Suprapubic skin (tissue), 4 donors: ENCODE results near the gene RETREG1. TPM values are rescaled to one million over a fixed set of nuclear protein-coding genes. Genes with fewer than 3 reads are reported as not detected.

Experiments used
- DNase-seq, 2 donors: peaks; one replicate each; pipeline ENCODE4 v3.0.0-alpha.2; 2019; ENCODE audit warnings: low spot score in 2 of 2
- H3K27ac ChIP-seq: fragments of 200-600 bp; sonication (generic); one replicate; pipeline ENCODE4 v1.5.1; 2019
- H3K27me3 ChIP-seq: fragments of 200-600 bp; sonication (generic); one replicate; pipeline ENCODE4 v1.5.1; 2019
- H3K36me3 ChIP-seq: fragments of 200-600 bp; sonication (generic); one replicate; pipeline ENCODE4 v1.5.1; 2019
- H3K4me1 ChIP-seq: fragments of 200-600 bp; sonication (generic); one replicate; pipeline ENCODE4 v1.5.1; 2019
- H3K4me3 ChIP-seq: fragments of 200-600 bp; sonication (generic); one replicate; pipeline ENCODE4 v1.5.1; 2019; ENCODE audit warnings: mild to moderate bottlenecking
- H3K9me3 ChIP-seq: fragments of 200-600 bp; sonication (generic); one replicate; pipeline ENCODE4 v1.5.1; 2019
- EP300 ChIP-seq: sonication (generic); formaldehyde crosslinking; IDR thresholded peaks from one replicate; pipeline ENCODE4 v1.6.1; 2017; ENCODE audit warnings: antibody characterized with exemption
- POLR2A ChIP-seq, 2 donors: fragments of 450-650 bp; IDR thresholded peaks; one replicate each; pipeline ENCODE4 v1.6.1; 2017; ENCODE audit warnings: antibody characterized with exemption in 2 of 2, mild to moderate bottlenecking in 2 of 2, moderate library complexity in 2 of 2
- POLR2AphosphoS5 ChIP-seq, 3 donors: sonication (generic); formaldehyde crosslinking; IDR thresholded peaks; one replicate each; pipeline ENCODE4 v1.6.1; 2017; ENCODE audit warnings: antibody characterized with exemption in 3 of 3
- WGBS: methylation state at CpG from one replicate; pipeline ENCODE4 v1.1.5; 2018; 5-methylcytosine and 5-hydroxymethylcytosine counted together
- total RNA-seq, 4 donors: library from RNA; depleted of rRNA; stranded (reverse); fragments of >200 nt; gene quantifications; one replicate each; pipeline ENCODE4 v1.1.0, GENCODE V29; 2016
- TF ChIP-seq, protein P1 (sequence below), 2 donors: fragments of 200-600 bp in 1 of 2; fragments of 450-650 bp in 1 of 2; sonication (generic) in 1 of 2; IDR thresholded peaks; one replicate each; pipeline ENCODE4 v1.5.1; 2016 to 2019; ENCODE audit warnings: antibody characterized with exemption in 2 of 2, mild to moderate bottlenecking in 1 of 2, moderate library complexity in 1 of 2

The RETREG1 gene
- total RNA-seq, 4 donors from 2014 or later: 24.7 to 47.3 (median 31.4) TPM

DNA sequence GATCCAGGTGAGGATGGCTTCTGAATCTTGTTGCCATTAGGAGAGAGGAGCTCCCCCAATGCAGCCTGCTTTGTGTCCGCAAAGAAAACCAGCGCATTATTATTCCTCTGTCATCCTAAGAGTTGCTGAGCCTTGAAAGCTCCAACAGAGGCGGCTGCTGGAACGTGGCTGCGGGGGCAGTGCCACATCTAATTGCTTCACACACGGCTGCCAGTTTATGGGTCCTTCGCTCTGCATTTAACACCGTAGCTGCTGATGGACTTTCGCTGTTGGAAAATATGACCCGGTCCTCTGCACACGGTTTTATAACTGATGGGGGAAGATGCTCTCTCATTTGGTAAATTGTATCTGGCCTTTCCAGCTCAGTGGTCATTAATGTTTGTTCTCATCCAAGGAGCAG, 189.2 kb downstream of the RETREG1 start:
- 37% methylated on average over 11 of the region's 11 CpGs for WGBS
- no peak overlapping the region for H3K27ac ChIP-seq
- no peaks in the 10 kb centered on the region for H3K9me3 ChIP-seq
- no peaks in the 10 kb centered on the region for H3K4me1 ChIP-seq
- H3K27me3 ChIP-seq: peaks cover 10% of the 10 kb centered on the region
- TF ChIP-seq POLR2AphosphoS5 (IDR thresholded peaks at IDR 0.05) (no peak), EP300 (no peak), POLR2A (IDR thresholded peaks at IDR 0.05) (no peak)
- TF ChIP-seq, protein P1, sequence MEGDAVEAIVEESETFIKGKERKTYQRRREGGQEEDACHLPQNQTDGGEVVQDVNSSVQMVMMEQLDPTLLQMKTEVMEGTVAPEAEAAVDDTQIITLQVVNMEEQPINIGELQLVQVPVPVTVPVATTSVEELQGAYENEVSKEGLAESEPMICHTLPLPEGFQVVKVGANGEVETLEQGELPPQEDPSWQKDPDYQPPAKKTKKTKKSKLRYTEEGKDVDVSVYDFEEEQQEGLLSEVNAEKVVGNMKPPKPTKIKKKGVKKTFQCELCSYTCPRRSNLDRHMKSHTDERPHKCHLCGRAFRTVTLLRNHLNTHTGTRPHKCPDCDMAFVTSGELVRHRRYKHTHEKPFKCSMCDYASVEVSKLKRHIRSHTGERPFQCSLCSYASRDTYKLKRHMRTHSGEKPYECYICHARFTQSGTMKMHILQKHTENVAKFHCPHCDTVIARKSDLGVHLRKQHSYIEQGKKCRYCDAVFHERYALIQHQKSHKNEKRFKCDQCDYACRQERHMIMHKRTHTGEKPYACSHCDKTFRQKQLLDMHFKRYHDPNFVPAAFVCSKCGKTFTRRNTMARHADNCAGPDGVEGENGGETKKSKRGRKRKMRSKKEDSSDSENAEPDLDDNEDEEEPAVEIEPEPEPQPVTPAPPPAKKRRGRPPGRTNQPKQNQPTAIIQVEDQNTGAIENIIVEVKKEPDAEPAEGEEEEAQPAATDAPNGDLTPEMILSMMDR (IDR thresholded peaks at IDR 0.05): no peak
- H3K36me3 ChIP-seq: no peaks in the 10 kb centered on the region
- DNase-seq: no peak
- no peak overlapping the region for H3K4me3 ChIP-seq

Other genes with a start within 250 kb of the RETREG1 start
- gene ZNF622, start 151.2 kb downstream of the RETREG1 start, total RNA-seq: 10 to 100 TPM; 21.1 to 27.3 (median 25.5) TPM